H1 (cell line): ENCODE measurements around the gene NPHP4. TPM values are rescaled to one million over a fixed set of nuclear protein-coding genes. Genes with fewer than 3 reads are reported as not detected.

ENCODE experiments used
- CTCF ChIA-PET: fragments of 300-600 bp; sonication (Branson Sonifier 250); formaldehyde crosslinking; loops from one replicate; lab custom pipeline; 2021; ENCODE audit not compliant: partially characterized antibody; lab: Charles Lee
- POLR2A ChIA-PET: fragments of 300-600 bp; sonication (Branson Sonifier 250); formaldehyde crosslinking; loops from one replicate; lab custom pipeline; 2021; ENCODE audit warnings: inconsistent platforms; ENCODE audit not compliant: partially characterized antibody; lab: Charles Lee
- DNase-seq, 2 experiments: peaks; one replicate each; pipeline versions ENCODE4 v3.0.0 to v3.0.0-alpha.2; 2010 to 2022; ENCODE audit warnings: low spot score in 2 of 2, low read depth in 1 of 2, mixed read lengths in 1 of 2
- FAIRE-seq: peaks from 2 replicates; lab custom pipeline; 2011; peaks lifted over from hg19 to GRCh38; lab: Jason Lieb, UNC
- H2AFZ ChIP-seq: 2 replicates; pipeline ENCODE4 v1.8.1; 2012; ENCODE audit warnings: low read length, inconsistent platforms
- H2AK5ac ChIP-seq: 2 replicates; pipeline ENCODE4 v1.6.1; 2013; ENCODE audit warnings: low read depth, low read length
- H2BK120ac ChIP-seq: replicated peaks from 2 replicates; pipeline ENCODE3; 2013; ENCODE audit warnings: low read depth, low read length, inconsistent platforms
- H2BK12ac ChIP-seq: 2 replicates; pipeline ENCODE4 v1.6.1; 2013; ENCODE audit warnings: low read depth, low read length
- H2BK15ac ChIP-seq: 2 replicates; pipeline ENCODE4 v1.6.1; 2013; ENCODE audit warnings: low read length
- H2BK20ac ChIP-seq: 2 replicates; pipeline ENCODE4 v1.6.1; 2013; ENCODE audit warnings: low read length
- H2BK5ac ChIP-seq: 2 replicates; pipeline ENCODE4 v1.6.1; 2013; ENCODE audit warnings: low read depth, low read length
- H3K14ac ChIP-seq: 2 replicates; pipeline ENCODE4 v1.6.1; 2013; ENCODE audit warnings: inconsistent platforms; ENCODE audit not compliant: insufficient read length
- H3K18ac ChIP-seq: 2 replicates; pipeline ENCODE4 v1.6.1; 2013; ENCODE audit warnings: low read length; ENCODE audit errors: extremely low read depth
- H3K23ac ChIP-seq: 2 replicates; pipeline ENCODE4 v1.6.1; 2013; ENCODE audit warnings: inconsistent platforms; ENCODE audit not compliant: insufficient read length
- H3K23me2 ChIP-seq: 2 replicates; pipeline ENCODE4 v1.6.1; 2013; ENCODE audit warnings: low read depth, low read length
- H3K27ac ChIP-seq: 2 replicates; pipeline ENCODE4 v1.6.1; 2011; ENCODE audit warnings: low read depth, low read length, inconsistent platforms
- H3K27me3 ChIP-seq, 4 experiments: replicated peaks in 1 of 4; 1 replicate in 1 of 4; 2 replicates in 3 of 4; pipeline versions ENCODE4 v1.6.1 to v1.8.1; 2011 to 2013; ENCODE audit warnings: low read length in 3 of 4, mild to moderate bottlenecking in 3 of 4, inconsistent platforms in 2 of 4, mixed read lengths in 2 of 4, moderate library complexity in 1 of 4; ENCODE audit not compliant: control insufficient read depth in 3 of 4, insufficient read depth in 3 of 4; ENCODE audit errors: extremely low read depth in 1 of 4
- H3K36me3 ChIP-seq, 4 experiments: 2 replicates each; pipeline versions ENCODE4 v1.6.1 to v1.8.1; 2011 to 2013; ENCODE audit warnings: mild to moderate bottlenecking in 4 of 4, low read length in 3 of 4, moderate library complexity in 2 of 4, control low read depth in 1 of 4, inconsistent platforms in 1 of 4; ENCODE audit not compliant: insufficient read depth in 4 of 4, control insufficient read depth in 2 of 4
- H3K4ac ChIP-seq: replicated peaks from 2 replicates; pipeline ENCODE3; 2013; ENCODE audit warnings: low read length, low read depth, mixed read lengths, inconsistent platforms; ENCODE audit not compliant: insufficient read length
- H3K4me1 ChIP-seq, 4 experiments: replicated peaks in 1 of 4; 1 replicate in 1 of 4; 2 replicates in 3 of 4; pipeline versions ENCODE4 v1.6.1 to v1.8.1; 2011 to 2013; ENCODE audit warnings: low read length in 3 of 4, inconsistent platforms in 2 of 4, mixed read lengths in 1 of 4; ENCODE audit not compliant: insufficient read depth in 4 of 4, control insufficient read depth in 3 of 4
- H3K4me2 ChIP-seq, 2 experiments: 2 replicates each; pipeline versions ENCODE4 v1.6.1 to v1.8.1; 2011 to 2013; ENCODE audit warnings: low read depth in 2 of 2, low read length in 2 of 2, control low read depth in 1 of 2, inconsistent platforms in 1 of 2, mild to moderate bottlenecking in 1 of 2; ENCODE audit not compliant: insufficient read depth in 1 of 2
- H3K4me3 ChIP-seq, 4 experiments: fragments of 200-600, 300-600 bp in 1 of 4; sonication (generic), shearing (Covaris generic), sonication (Bioruptor Twin) in 1 of 4; 2 replicates each; pipeline versions ENCODE4 v1.5.1 to v1.8.1; 2011 to 2016; ENCODE audit warnings: low read length in 4 of 4, low read depth in 3 of 4, control low read depth in 2 of 4, inconsistent platforms in 2 of 4, mild to moderate bottlenecking in 2 of 4, mixed read lengths in 1 of 4, moderate library complexity in 1 of 4; ENCODE audit not compliant: insufficient read depth in 2 of 4; ENCODE audit errors: extremely low read depth in 1 of 4
- H3K56ac ChIP-seq: replicated peaks from 2 replicates; pipeline ENCODE3; 2013; ENCODE audit warnings: low read depth, mild to moderate bottlenecking, mixed read lengths, low read length, inconsistent platforms; ENCODE audit not compliant: insufficient read length
- H3K79me1 ChIP-seq: 2 replicates; pipeline ENCODE4 v1.6.1; 2013; ENCODE audit warnings: low read depth, low read length, control low read depth
- H3K79me2 ChIP-seq, 2 experiments: 2 replicates each; pipeline versions ENCODE4 v1.6.1 to v1.8.1; 2012 to 2013; ENCODE audit warnings: low read length in 2 of 2, mild to moderate bottlenecking in 2 of 2, inconsistent platforms in 1 of 2; ENCODE audit not compliant: insufficient read depth in 2 of 2, control insufficient read depth in 1 of 2
- H3K9ac ChIP-seq, 4 experiments: replicated peaks in 1 of 4; 1 replicate in 1 of 4; 2 replicates in 3 of 4; pipeline versions ENCODE4 v1.6.1 to v1.8.1; 2011 to 2013; ENCODE audit warnings: low read depth in 3 of 4, low read length in 3 of 4, control low read depth in 2 of 4, mild to moderate bottlenecking in 2 of 4, moderate library complexity in 2 of 4, inconsistent platforms in 1 of 4; ENCODE audit errors: extremely low read depth in 1 of 4
- H3K9me3 ChIP-seq, 2 experiments: 2 replicates each; pipeline versions ENCODE4 v1.6.1 to v1.8.1; 2012 to 2013; ENCODE audit warnings: mild to moderate bottlenecking in 2 of 2, moderate library complexity in 2 of 2, control low read depth in 1 of 2, inconsistent platforms in 1 of 2, low read depth in 1 of 2, low read length in 1 of 2, mixed read lengths in 1 of 2; ENCODE audit not compliant: insufficient read depth in 2 of 2
- H4K20me1 ChIP-seq, 2 experiments: replicated peaks in 1 of 2; 2 replicates each; pipeline versions ENCODE3 to v1.8.1; 2011 to 2013; ENCODE audit warnings: inconsistent platforms in 2 of 2, low read length in 2 of 2, mild to moderate bottlenecking in 1 of 2; ENCODE audit not compliant: insufficient read depth in 2 of 2, control insufficient read depth in 1 of 2
- H4K5ac ChIP-seq: 2 replicates; pipeline ENCODE4 v1.6.1; 2013; ENCODE audit warnings: low read length, low read depth, mixed read lengths, inconsistent platforms; ENCODE audit not compliant: insufficient read length
- H4K8ac ChIP-seq: 2 replicates; pipeline ENCODE4 v1.8.0; 2013; ENCODE audit warnings: mild to moderate bottlenecking, moderate library complexity, low read length, inconsistent platforms; ENCODE audit not compliant: insufficient read depth; ENCODE audit errors: extremely low read depth
- H4K91ac ChIP-seq: replicated peaks from 2 replicates; pipeline ENCODE3; 2013; ENCODE audit warnings: low read length, mixed read lengths, inconsistent platforms; ENCODE audit not compliant: insufficient read length
- SAP30 ChIP-seq: fragments of 300-600 bp; sonication (generic); IDR thresholded peaks from 2 replicates; pipeline ENCODE4 v1.7.1; 2012; ENCODE audit warnings: low read length, moderate library complexity, mild to moderate bottlenecking, inconsistent platforms; ENCODE audit not compliant: insufficient read depth, insufficient replicate concordance
- TBP ChIP-seq: IDR thresholded peaks from 2 replicates; pipeline ENCODE4 v1.6.1; 2011; ENCODE audit warnings: low read depth, low read length, improper control_type of control experiment
- WGBS, 2 experiments: shearing (Covaris generic) in 1 of 2; methylation state at CpG; one replicate each; pipeline versions ENCODE4 v1.1.6 to v1.1.7; 2013 to 2015; ENCODE audit warnings: low lambda C conversion rate in 2 of 2, mixed read lengths in 2 of 2, inconsistent platforms in 1 of 2, low coverage in 1 of 2, missing lambda C conversion rate in 1 of 2; ENCODE audit not compliant: insufficient replicate concordance in 2 of 2, insufficient coverage in 1 of 2, insufficient read length in 1 of 2; ENCODE audit errors: extremely low coverage in 1 of 2, missing lambda C conversion rate in 1 of 2; 5-methylcytosine and 5-hydroxymethylcytosine counted together
- polyA plus RNA-seq, 7 experiments: library from polyadenylated mRNA; depleted of rRNA in 3 of 7; stranded (reverse) in 5 of 7; unstranded in 2 of 7; fragments of >200 nt in 5 of 7; fragments of 200-250 nt in 2 of 7; gene quantifications; 1 replicate in 5 of 7; 2 replicates in 1 of 7; 4 replicates in 1 of 7; pipeline versions ENCODE4 v1.2.1 to v1.2.3, GENCODE V29; 2011 to 2013; ENCODE audit warnings: missing spikeins in 2 of 7, mixed read lengths in 2 of 7
- total RNA-seq: library from RNA; stranded (reverse); fragmentation: NEBNext Ultra II Directional; extraction: Animal tissue kit (Norgen Biotek cat#: 25700); gene quantifications from 2 replicates; pipeline ENCODE4 v1.2.1, GENCODE V29; 2021

The NPHP4 gene
- total and polyA plus RNA-seq, 2 of the 8 experiments (the other 6 are each of a cell fraction or from before 2014, with no cell fraction given): 5.8 to 14.0 TPM

DNA sequence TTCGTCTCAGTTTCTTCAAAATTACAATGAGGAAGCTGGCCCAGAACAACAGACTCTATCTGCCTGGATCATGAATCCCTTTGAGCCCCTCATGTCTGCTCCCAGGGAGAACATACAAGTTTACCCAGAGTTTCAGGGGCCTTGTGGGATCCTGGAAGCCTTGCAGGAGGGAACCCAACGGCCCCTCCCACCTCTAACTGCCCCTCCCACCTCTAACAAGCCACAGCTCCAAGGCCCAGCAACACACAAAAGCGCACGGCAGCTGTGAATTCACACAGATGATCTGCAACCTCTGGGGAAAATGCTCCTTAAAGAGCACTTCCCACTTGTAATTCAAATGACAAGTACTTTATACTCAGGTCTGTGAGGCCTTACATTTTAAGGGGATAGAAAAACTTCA lies 113.3 kb downstream of the NPHP4 start:
- no peak overlapping the region for H2AFZ ChIP-seq
- FAIRE-seq: no peak
- no peak overlapping the region for H3K56ac ChIP-seq
- H4K91ac ChIP-seq: no peak overlapping the region
- H3K23ac ChIP-seq: no peak overlapping the region
- H2BK12ac ChIP-seq: no peak overlapping the region
- H3K36me3 ChIP-seq: peaks cover 0 to 13% (median 0%) of the 10 kb centered on the region in 4 experiments; a peak in 3 of 8 replicates
- H4K8ac ChIP-seq: no peak overlapping the region
- H3K14ac ChIP-seq: no peak overlapping the region
- no peaks in the 10 kb centered on the region for H3K79me2 ChIP-seq
- H2BK15ac ChIP-seq: no peak overlapping the region
- 89% methylated on average over 3 of the region's 4 CpGs; no CpG with 5 or more reads in 1 of the 2 experiments for WGBS, 2 experiments
- H3K9ac ChIP-seq: no peak overlapping the region; a peak in 2 of 7 replicates
- H2BK120ac ChIP-seq: no peak overlapping the region
- H3K9me3 ChIP-seq: peaks cover 7 to 9% of the 10 kb centered on the region in 2 experiments; a peak in 1 of 4 replicates
- H3K27me3 ChIP-seq: no peaks in the 10 kb centered on the region
- no peak overlapping the region for H3K4me2 ChIP-seq
- no peak overlapping the region for H4K5ac ChIP-seq
- H3K23me2 ChIP-seq: peaks cover 2% of the 10 kb centered on the region; the same call in 1 of the 2 replicates
- no peak overlapping the region for H2AK5ac ChIP-seq
- TF ChIP-seq TBP: no peak
- no peak for TF ChIP-seq SAP30
- TF ChIP-seq, all 59 proteins: peak for 0
- Histone ChIP-seq H2BK5ac (no peak overlapping the region), H2BK20ac (no peak overlapping the region), H3K79me1 (no peaks in the 10 kb centered on the region), H3K4ac (no peak overlapping the region), H3K27ac (no peak overlapping the region), H4K20me1 (no peaks in the 10 kb centered on the region), H3K18ac (no peak overlapping the region), H3K4me3 (no peak overlapping the region), H3K4me1 (no peaks in the 10 kb centered on the region; a peak in 1 of 7 replicates)
- DNase-seq: no peak
- POLR2A ChIA-PET: no interaction called here
- CTCF ChIA-PET: interaction anchor here (0.7 to 10.2 kb wide), 8 partner anchors 15 to 283 kb away, joined by 3 to 58 read pairs (median 4); no protein-coding TSS in a partner anchor
